Suprapubic skin (tissue), 4 donors: ENCODE data around the gene PTOV1. TPM values are rescaled to one million over a fixed set of nuclear protein-coding genes. Genes with fewer than 3 reads are reported as not detected.

ENCODE experiments used
- DNase-seq, 2 donors: peaks; one replicate each; pipeline ENCODE4 v3.0.0-alpha.2; 2019; ENCODE audit warnings: low spot score in 2 of 2
- H3K27ac ChIP-seq: fragments of 200-600 bp; sonication (generic); one replicate; pipeline ENCODE4 v1.5.1; 2019
- H3K27me3 ChIP-seq: fragments of 200-600 bp; sonication (generic); one replicate; pipeline ENCODE4 v1.5.1; 2019
- H3K36me3 ChIP-seq: fragments of 200-600 bp; sonication (generic); one replicate; pipeline ENCODE4 v1.5.1; 2019
- H3K4me1 ChIP-seq: fragments of 200-600 bp; sonication (generic); one replicate; pipeline ENCODE4 v1.5.1; 2019
- H3K4me3 ChIP-seq: fragments of 200-600 bp; sonication (generic); one replicate; pipeline ENCODE4 v1.5.1; 2019; ENCODE audit warnings: mild to moderate bottlenecking
- H3K9me3 ChIP-seq: fragments of 200-600 bp; sonication (generic); one replicate; pipeline ENCODE4 v1.5.1; 2019
- EP300 ChIP-seq: sonication (generic); formaldehyde crosslinking; IDR thresholded peaks from one replicate; pipeline ENCODE4 v1.6.1; 2017; ENCODE audit warnings: antibody characterized with exemption
- POLR2A ChIP-seq, 2 donors: fragments of 450-650 bp; IDR thresholded peaks; one replicate each; pipeline ENCODE4 v1.6.1; 2017; ENCODE audit warnings: antibody characterized with exemption in 2 of 2, mild to moderate bottlenecking in 2 of 2, moderate library complexity in 2 of 2
- POLR2AphosphoS5 ChIP-seq, 3 donors: sonication (generic); formaldehyde crosslinking; IDR thresholded peaks; one replicate each; pipeline ENCODE4 v1.6.1; 2017; ENCODE audit warnings: antibody characterized with exemption in 3 of 3
- WGBS: methylation state at CpG from one replicate; pipeline ENCODE4 v1.1.5; 2018; 5-methylcytosine and 5-hydroxymethylcytosine counted together
- total RNA-seq, 4 donors: library from RNA; depleted of rRNA; stranded (reverse); fragments of >200 nt; gene quantifications; one replicate each; pipeline ENCODE4 v1.1.0, GENCODE V29; 2016
- TF ChIP-seq, protein P1 (sequence below), 2 donors: fragments of 200-600 bp in 1 of 2; fragments of 450-650 bp in 1 of 2; sonication (generic) in 1 of 2; IDR thresholded peaks; one replicate each; pipeline ENCODE4 v1.5.1; 2016 to 2019; ENCODE audit warnings: antibody characterized with exemption in 2 of 2, mild to moderate bottlenecking in 1 of 2, moderate library complexity in 1 of 2

Gene PTOV1
- total RNA-seq, 4 donors from 2014 or later: 82.2 to 147 (median 91.2) TPM

DNA sequence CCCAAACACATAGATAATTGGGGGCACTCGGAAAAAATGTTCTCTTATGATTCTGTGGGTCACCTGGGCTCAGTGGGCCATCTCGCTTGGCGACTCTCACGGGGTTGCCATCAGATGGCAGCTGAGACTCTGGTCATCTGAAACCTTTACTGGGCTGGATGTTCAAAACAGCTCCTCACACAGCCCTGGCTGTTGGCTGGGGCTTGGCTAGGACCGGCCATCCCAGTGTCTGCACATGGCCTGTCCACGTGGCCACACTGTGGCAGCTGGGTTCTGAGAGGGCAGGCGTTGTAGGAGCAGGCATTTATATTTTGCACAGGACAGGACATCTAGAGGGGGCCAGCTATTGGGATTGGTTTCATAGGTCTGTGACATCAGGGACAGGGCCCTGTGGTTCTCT is 17.4 kb upstream of the PTOV1 start:
- H3K27me3 ChIP-seq: no peaks in the 10 kb centered on the region

DNA sequence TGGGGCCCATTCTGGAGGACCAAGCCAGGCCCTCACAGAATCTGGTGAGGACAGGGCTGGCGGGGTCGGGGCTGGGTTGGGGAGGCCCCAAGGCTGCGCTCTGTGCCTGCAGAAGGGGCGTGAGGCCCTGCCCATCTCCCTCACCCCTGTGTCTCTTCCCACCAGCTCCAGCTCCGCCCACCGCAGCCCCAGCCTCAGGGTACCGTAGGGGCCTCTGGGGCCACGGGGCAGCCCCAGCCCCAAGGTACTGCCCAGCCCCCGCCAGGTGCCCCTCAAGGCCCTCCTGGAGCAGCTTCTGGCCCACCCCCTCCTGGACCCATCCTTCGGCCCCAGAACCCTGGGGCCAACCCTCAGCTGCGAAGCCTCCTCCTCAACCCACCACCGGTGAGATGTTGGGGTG is 15.4 kb upstream of the PTOV1 start:
- no peaks in the 10 kb centered on the region for H3K9me3 ChIP-seq
- H3K27me3 ChIP-seq: no peaks in the 10 kb centered on the region
- H3K4me1 ChIP-seq: no peaks in the 10 kb centered on the region
- peaks cover 78% of the 10 kb centered on the region for H3K36me3 ChIP-seq
- no peak for TF ChIP-seq POLR2AphosphoS5 (IDR thresholded peaks at IDR 0.05)
- TF ChIP-seq EP300: no peak
- TF ChIP-seq, protein P1, sequence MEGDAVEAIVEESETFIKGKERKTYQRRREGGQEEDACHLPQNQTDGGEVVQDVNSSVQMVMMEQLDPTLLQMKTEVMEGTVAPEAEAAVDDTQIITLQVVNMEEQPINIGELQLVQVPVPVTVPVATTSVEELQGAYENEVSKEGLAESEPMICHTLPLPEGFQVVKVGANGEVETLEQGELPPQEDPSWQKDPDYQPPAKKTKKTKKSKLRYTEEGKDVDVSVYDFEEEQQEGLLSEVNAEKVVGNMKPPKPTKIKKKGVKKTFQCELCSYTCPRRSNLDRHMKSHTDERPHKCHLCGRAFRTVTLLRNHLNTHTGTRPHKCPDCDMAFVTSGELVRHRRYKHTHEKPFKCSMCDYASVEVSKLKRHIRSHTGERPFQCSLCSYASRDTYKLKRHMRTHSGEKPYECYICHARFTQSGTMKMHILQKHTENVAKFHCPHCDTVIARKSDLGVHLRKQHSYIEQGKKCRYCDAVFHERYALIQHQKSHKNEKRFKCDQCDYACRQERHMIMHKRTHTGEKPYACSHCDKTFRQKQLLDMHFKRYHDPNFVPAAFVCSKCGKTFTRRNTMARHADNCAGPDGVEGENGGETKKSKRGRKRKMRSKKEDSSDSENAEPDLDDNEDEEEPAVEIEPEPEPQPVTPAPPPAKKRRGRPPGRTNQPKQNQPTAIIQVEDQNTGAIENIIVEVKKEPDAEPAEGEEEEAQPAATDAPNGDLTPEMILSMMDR (IDR thresholded peaks at IDR 0.05): no peak
- no peak for TF ChIP-seq POLR2A (IDR thresholded peaks at IDR 0.05)
- 92% methylated on average over 7 of the region's 12 CpGs for WGBS
- no peak overlapping the region for H3K27ac ChIP-seq
- H3K4me3 ChIP-seq: no peak overlapping the region
- DNase-seq: no peak

More for the DNA sequence above, 17.4 kb upstream of the PTOV1 start:
- H3K4me3 ChIP-seq: no peak overlapping the region
- TF ChIP-seq EP300 (no peak), POLR2AphosphoS5 (IDR thresholded peaks at IDR 0.05) (no peak), POLR2A (IDR thresholded peaks at IDR 0.05) (no peak)
- TF ChIP-seq, protein P1 (IDR thresholded peaks at IDR 0.05): no peak
- 92% methylated on average over 5 of the region's 7 CpGs for WGBS
- H3K4me1 ChIP-seq: no peaks in the 10 kb centered on the region
- no peaks in the 10 kb centered on the region for H3K9me3 ChIP-seq
- no peak for DNase-seq
- H3K36me3 ChIP-seq: peaks cover 87% of the 10 kb centered on the region
- no peak overlapping the region for H3K27ac ChIP-seq

DNA sequence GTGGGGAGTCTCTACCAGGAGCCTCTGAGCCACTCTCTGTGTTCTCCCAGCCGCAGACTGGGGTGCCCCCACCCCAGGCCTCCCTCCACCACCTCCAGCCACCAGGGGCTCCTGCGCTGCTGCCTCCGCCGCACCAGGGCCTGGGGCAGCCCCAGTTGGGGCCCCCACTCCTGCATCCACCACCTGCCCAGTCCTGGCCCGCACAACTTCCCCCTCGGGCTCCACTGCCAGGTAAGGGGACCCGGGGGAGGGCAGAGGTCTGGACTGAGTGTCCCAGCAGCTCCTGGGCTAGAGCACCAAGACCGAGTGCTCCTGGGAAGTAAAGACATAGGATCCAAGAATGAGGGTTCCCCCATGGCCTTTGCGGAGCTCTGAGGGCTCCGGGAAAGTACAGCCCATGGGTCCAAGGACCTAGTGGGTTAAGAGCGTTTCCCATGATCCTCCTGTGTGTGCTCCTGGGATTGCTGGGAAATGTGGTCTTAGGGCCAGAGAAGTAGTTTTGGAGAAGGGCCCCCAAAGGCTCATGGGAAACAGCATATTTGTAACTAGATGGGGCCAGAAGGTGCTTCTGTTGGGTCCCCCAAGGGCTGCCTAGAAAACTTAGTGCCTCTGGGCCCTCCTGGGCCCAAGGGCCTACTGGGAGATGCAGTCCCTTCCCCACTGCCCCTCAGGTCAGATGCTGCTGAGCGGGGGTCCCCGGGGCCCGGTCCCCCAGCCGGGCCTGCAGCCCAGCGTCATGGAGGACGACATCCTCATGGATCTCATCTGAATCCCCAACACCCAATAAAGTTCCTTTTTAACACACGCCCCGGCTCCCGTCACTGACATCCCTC is 14.6 kb upstream of the PTOV1 start:
- no peak overlapping the region for H3K4me3 ChIP-seq
- TF ChIP-seq POLR2A (IDR thresholded peaks at IDR 0.05) (no peak), POLR2AphosphoS5 (IDR thresholded peaks at IDR 0.05) (no peak), EP300 (no peak)
- TF ChIP-seq, protein P1 (IDR thresholded peaks at IDR 0.05): no peak
- no peaks in the 10 kb centered on the region for H3K4me1 ChIP-seq
- no peaks in the 10 kb centered on the region for H3K9me3 ChIP-seq
- DNase-seq: no peak
- H3K36me3 ChIP-seq: peaks cover 71% of the 10 kb centered on the region
- no peaks in the 10 kb centered on the region for H3K27me3 ChIP-seq
- H3K27ac ChIP-seq: no peak overlapping the region
- 95% methylated on average over 18 of the region's 20 CpGs for WGBS

DNA sequence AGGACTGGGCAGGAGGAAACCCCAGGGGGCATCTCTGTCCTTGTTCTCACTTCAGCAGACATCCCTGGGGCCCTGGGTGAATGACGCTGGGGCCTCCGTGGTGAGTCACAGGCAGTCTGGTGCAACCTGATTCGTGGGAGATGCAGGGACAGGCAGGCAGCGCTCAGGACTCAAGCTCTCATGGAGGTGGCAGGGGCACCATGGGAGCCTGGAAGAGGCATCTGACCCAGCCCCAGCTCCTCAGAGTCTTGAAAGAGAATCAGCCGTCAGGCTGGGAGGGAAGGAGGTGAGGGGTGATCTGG is 14.0 kb upstream of the PTOV1 start:
- Histone ChIP-seq H3K4me1 (no peaks in the 10 kb centered on the region), H3K27ac (no peak overlapping the region), H3K4me3 (no peak overlapping the region), H3K36me3 (peaks cover 66% of the 10 kb centered on the region), H3K9me3 (no peaks in the 10 kb centered on the region), H3K27me3 (no peaks in the 10 kb centered on the region)
- TF ChIP-seq POLR2A (IDR thresholded peaks at IDR 0.05) (no peak), EP300 (no peak)
- TF ChIP-seq, protein P1 (IDR thresholded peaks at IDR 0.05): no peak
- 87% methylated on average over 5 of the region's 5 CpGs for WGBS
- no peak for DNase-seq

DNA sequence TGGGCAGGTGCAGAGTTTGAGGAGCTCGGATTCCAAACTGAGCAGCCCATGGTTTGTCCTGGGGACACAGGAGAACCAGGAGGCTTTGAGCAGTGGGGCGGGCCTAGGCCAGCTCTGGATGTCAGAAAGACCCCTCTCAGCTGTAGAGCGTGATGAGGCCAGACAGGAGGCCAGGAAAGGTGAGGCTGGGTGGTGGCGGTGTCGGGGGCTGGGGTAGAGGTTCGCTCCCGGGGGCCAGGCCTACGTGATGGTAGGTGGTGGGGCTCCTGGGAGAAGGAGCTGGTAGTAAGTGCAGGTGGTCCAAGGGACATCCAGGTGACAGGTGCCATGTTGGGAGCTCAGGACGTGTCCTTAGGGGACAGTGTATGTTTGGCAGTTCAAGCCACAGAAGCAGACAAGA is 13.5 kb upstream of the PTOV1 start:
- peaks cover 61% of the 10 kb centered on the region for H3K36me3 ChIP-seq
- WGBS: 87% methylated on average over 6 of the region's 9 CpGs
- TF ChIP-seq POLR2AphosphoS5 (IDR thresholded peaks at IDR 0.05): no peak
- TF ChIP-seq, protein P1 (IDR thresholded peaks at IDR 0.05): no peak
- TF ChIP-seq EP300: no peak
- no peak for TF ChIP-seq POLR2A (IDR thresholded peaks at IDR 0.05)

More for the DNA sequence above, 13.5 kb upstream of the PTOV1 start:
- no peak overlapping the region for H3K27ac ChIP-seq
- H3K4me1 ChIP-seq: no peaks in the 10 kb centered on the region
- H3K9me3 ChIP-seq: no peaks in the 10 kb centered on the region
- no peaks in the 10 kb centered on the region for H3K27me3 ChIP-seq
- DNase-seq: no peak
- H3K4me3 ChIP-seq: no peak overlapping the region
